HepG2 (cell line): ENCODE measurements around the gene ZNF444. TPM values are rescaled to one million over a fixed set of nuclear protein-coding genes. Genes with fewer than 3 reads are reported as not detected.

ENCODE experiments used
- AHDC1 ChIP-seq: sonication (generic); formaldehyde crosslinking; IDR thresholded peaks from 2 replicates; pipeline ENCODE4 v1.5.1; 2020; ENCODE audit warnings: mild to moderate bottlenecking, missing genetic modification reagents, borderline replicate concordance
- CCDC6 ChIP-seq: sonication (generic); formaldehyde crosslinking; IDR thresholded peaks from 2 replicates; pipeline ENCODE4 v1.8.1; 2022; ENCODE audit warnings: mild to moderate bottlenecking, missing genetic modification reagents, moderate library complexity
- DRAP1 ChIP-seq: IDR thresholded peaks from 2 replicates; pipeline ENCODE4 v1.6.1; 2016; ENCODE audit warnings: missing genetic modification reagents, missing compliant biosample characterization
- ELF4 ChIP-seq: sonication (generic); formaldehyde crosslinking; IDR thresholded peaks from 2 replicates; pipeline ENCODE4 v1.5.0; 2020; ENCODE audit warnings: missing genetic modification reagents, mild to moderate bottlenecking, moderate library complexity, borderline replicate concordance
- GATA4 ChIP-seq: sonication (generic); IDR thresholded peaks from 2 replicates; pipeline ENCODE4 v1.6.1; 2016; ENCODE audit warnings: antibody characterized with exemption, low read depth, borderline replicate concordance
- JDP2 ChIP-seq: sonication (generic); formaldehyde crosslinking; IDR thresholded peaks from 2 replicates; pipeline ENCODE4 v1.8.1; 2022; ENCODE audit warnings: missing genetic modification reagents, borderline replicate concordance
- KDM2A ChIP-seq: sonication (generic); formaldehyde crosslinking; IDR thresholded peaks from 2 replicates; pipeline ENCODE4 v1.4.0; 2020; ENCODE audit warnings: low read depth, missing genetic modification reagents, borderline replicate concordance
- MAX ChIP-seq: IDR thresholded peaks from 2 replicates; pipeline ENCODE4 v1.6.1; 2012; ENCODE audit warnings: inconsistent platforms
- TRAFD1 ChIP-seq: sonication (generic); formaldehyde crosslinking; IDR thresholded peaks from 2 replicates; pipeline ENCODE4 v1.5.1; 2020; ENCODE audit warnings: missing genetic modification reagents, mild to moderate bottlenecking, borderline replicate concordance
- ZNF280D ChIP-seq: sonication (generic); formaldehyde crosslinking; IDR thresholded peaks from 2 replicates; pipeline ENCODE4 v1.5.1; 2020; ENCODE audit warnings: mild to moderate bottlenecking, missing genetic modification reagents
- ZNF446 ChIP-seq: sonication (generic); formaldehyde crosslinking; IDR thresholded peaks from 2 replicates; pipeline ENCODE4 v1.5.0; 2020; ENCODE audit warnings: mild to moderate bottlenecking, missing genetic modification reagents
- ZNF713 ChIP-seq: sonication (generic); formaldehyde crosslinking; IDR thresholded peaks from 2 replicates; pipeline ENCODE4 v1.4.0; 2020; ENCODE audit warnings: mild to moderate bottlenecking, missing genetic modification reagents
- polyA plus RNA-seq, 8 experiments: library from polyadenylated mRNA; depleted of rRNA in 3 of 8; stranded (reverse) in 7 of 8; unstranded in 1 of 8; fragments of >200 nt; fragmentation: Illumina TruSeq in 4 of 8; extraction: Trizol in 4 of 8; gene quantifications; 2 replicates each; pipeline versions ENCODE4 v1.2.1 to v1.2.3, GENCODE V29; 2011 to 2016; ENCODE audit warnings: low read depth in 4 of 8, missing spikeins in 1 of 8, mixed read lengths in 1 of 8; ENCODE audit not compliant: insufficient read depth in 1 of 8
- total RNA-seq, 5 experiments: library from RNA; depleted of rRNA; stranded (reverse); fragments of >200 nt; fragmentation: Illumina TruSeq; extraction: Trizol; gene quantifications; 2 replicates each; pipeline ENCODE4 v1.2.3, GENCODE V29; 2016; ENCODE audit warnings: low read depth in 1 of 5
- TF ChIP-seq, protein P1 (sequence below): sonication (generic); formaldehyde crosslinking; IDR thresholded peaks from 2 replicates; pipeline ENCODE4 v1.5.1; 2020; ENCODE audit warnings: mild to moderate bottlenecking, missing genetic modification reagents, borderline replicate concordance
- TF ChIP-seq, protein P2 (sequence below): IDR thresholded peaks from 2 replicates; pipeline ENCODE4 v1.6.1; 2016; ENCODE audit warnings: low read depth, borderline replicate concordance

Gene ZNF444
- total and polyA plus RNA-seq, 2 of the 13 experiments (the other 11 are each of a cell fraction or from before 2014, with no cell fraction given), result 27.4 to 30.3 TPM

GRCh38 chr19:56170261-56170660, 29.2 kb downstream of the ZNF444 start (continued):
- TF ChIP-seq, protein P1, sequence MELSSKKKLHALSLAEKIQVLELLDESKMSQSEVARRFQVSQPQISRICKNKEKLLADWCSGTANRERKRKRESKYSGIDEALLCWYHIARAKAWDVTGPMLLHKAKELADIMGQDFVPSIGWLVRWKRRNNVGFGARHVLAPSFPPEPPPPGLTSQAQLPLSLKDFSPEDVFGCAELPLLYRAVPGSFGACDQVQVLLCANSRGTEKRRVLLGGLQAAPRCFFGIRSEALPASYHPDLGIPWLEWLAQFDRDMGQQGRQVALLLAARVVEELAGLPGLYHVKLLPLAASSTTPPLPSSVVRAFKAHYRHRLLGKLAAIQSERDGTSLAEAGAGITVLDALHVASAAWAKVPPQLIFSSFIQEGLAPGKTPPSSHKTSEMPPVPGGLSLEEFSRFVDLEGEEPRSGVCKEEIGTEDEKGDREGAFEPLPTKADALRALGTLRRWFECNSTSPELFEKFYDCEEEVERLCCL (CRISPR knock-in tag), result peak; percentile 85; the same call in 1 of the 2 replicates
- peak; percentile 96 for TF ChIP-seq MAX
- TF ChIP-seq GATA4, result no peak
- TF ChIP-seq AHDC1 (CRISPR knock-in tag), result peak; percentile 57
- TF ChIP-seq ZNF713 (CRISPR knock-in tag), result no peak
- TF ChIP-seq DRAP1, result peak; percentile 40; the same call in 1 of the 2 replicates
- 0 out of 2 replicates have a peak, but pooled peaks have one; percentile 36 for TF ChIP-seq ZNF280D (CRISPR knock-in tag)
- TF ChIP-seq ZNF446, result no peak
- no peak for TF ChIP-seq ELF4 (CRISPR knock-in tag)
- TF ChIP-seq TRAFD1 (CRISPR knock-in tag), result no peak
- TF ChIP-seq CCDC6 (CRISPR knock-in tag), result no peak
- TF ChIP-seq, protein P2, sequence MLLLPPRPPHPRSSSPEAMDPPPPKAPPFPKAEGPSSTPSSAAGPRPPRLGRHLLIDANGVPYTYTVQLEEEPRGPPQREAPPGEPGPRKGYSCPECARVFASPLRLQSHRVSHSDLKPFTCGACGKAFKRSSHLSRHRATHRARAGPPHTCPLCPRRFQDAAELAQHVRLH (CRISPR knock-in tag), result 0 out of 2 replicates have a peak, but pooled peaks have one; percentile 30
- TF ChIP-seq KDM2A, result 0 out of 2 replicates have a peak, but pooled peaks have one; percentile 34
- no peak for TF ChIP-seq JDP2
